ENCODE measurements around the gene ATAD1.

DNA sequence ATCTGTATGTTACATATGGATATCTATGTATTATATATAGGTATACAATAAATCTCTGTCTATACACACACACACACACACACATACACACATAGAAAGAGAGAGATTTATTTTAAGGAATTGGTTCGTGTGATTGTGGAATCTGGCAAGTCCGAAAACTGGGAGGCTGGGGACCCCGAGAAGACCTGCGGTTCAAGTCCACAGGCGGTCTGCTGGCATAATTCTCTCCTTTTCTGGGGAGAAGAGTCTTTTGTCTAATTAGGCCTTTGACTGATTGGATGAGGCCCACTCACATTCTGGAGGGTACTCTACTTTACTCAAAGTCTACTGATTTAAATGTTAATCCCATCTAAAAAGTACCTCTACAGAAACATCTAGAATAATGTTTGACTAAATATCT is 93.2 kb downstream of the ATAD1 start:
- TF ChIP-seq CTCF (IDR thresholded peaks at IDR 0.05; ENCODE audit: low read length) (no peak), EZH2 (IDR thresholded peaks at IDR 0.05; ENCODE audit: borderline replicate concordance, low read length) (no peak)

All from OCI-LY1 (cell line).